K562 (cell line): Measurements from ENCODE around the gene CHD5. TPM values are rescaled to one million over a fixed set of nuclear protein-coding genes. Genes with fewer than 3 reads are reported as not detected.

Experiments
- ATAC-seq: fragments of 200-7000 bp; cut with Tn5 transposase; 3 replicates; pipeline ENCODE4 v1.9.1; 2020; ENCODE audit warnings: moderate library complexity
- BruUV-seq: library from RNA; stranded (reverse); fragments of 400-500 nt; replicated peaks from 2 replicates; lab custom pipeline; 2021; lab: Mats Ljungman, UMichigan
- CTCF ChIA-PET: fragments of 300-600 bp; formaldehyde crosslinking; extraction: SDS; loops from one replicate; lab custom pipeline; 2021; ENCODE audit warnings: low intra/inter-chr PET ratio; lab: Yijun Ruan, JAX
- POLR2A ChIA-PET: fragments of 300-600, 350-650 bp; sonication (Branson Sonifier 250); formaldehyde crosslinking; extraction: SDS; loops from one replicate; lab custom pipeline; 2021; ENCODE audit warnings: antibody characterized with exemption, inconsistent platforms; lab: Yijun Ruan, JAX
- DNase-seq, 4 experiments: peaks; one replicate each; pipeline versions ENCODE4 v3.0.0 to v3.0.0-alpha.2; 2011 to 2018; ENCODE audit warnings: low spot score in 3 of 4, mixed read lengths in 3 of 4; ENCODE audit errors: extremely low read depth in 1 of 4
- FAIRE-seq: peaks from 2 replicates; lab custom pipeline; 2011; peaks lifted over from hg19 to GRCh38; lab: Jason Lieb, UNC
- H2AFZ ChIP-seq: 2 replicates; pipeline ENCODE4 v1.6.0; 2011; ENCODE audit warnings: low read depth, low read length, control low read depth, inconsistent platforms
- H3K27ac ChIP-seq: fragments of 200-600 bp; 3 replicates; pipeline ENCODE4 v1.8.0; 2011; ENCODE audit warnings: low read depth, mild to moderate bottlenecking, control low read depth, inconsistent platforms, low read length, moderate library complexity, mixed read lengths; ENCODE audit errors: extremely low read depth
- H3K27me3 ChIP-seq, 2 experiments: fragments of 300-600 bp in 1 of 2; 2 replicates in 1 of 2; 3 replicates in 1 of 2; pipeline versions ENCODE4 v1.6.0 to v1.8.0; 2011; ENCODE audit warnings: inconsistent platforms in 2 of 2, low read length in 2 of 2, mild to moderate bottlenecking in 1 of 2, mixed read lengths in 1 of 2, moderate library complexity in 1 of 2; ENCODE audit not compliant: control insufficient read depth in 2 of 2, insufficient read depth in 2 of 2
- H3K36me3 ChIP-seq: fragments of 300-600 bp; 3 replicates; pipeline ENCODE4 v1.8.0; 2011; ENCODE audit warnings: mild to moderate bottlenecking, low read length, inconsistent platforms; ENCODE audit not compliant: control insufficient read depth, insufficient read depth
- H3K4me1 ChIP-seq, 2 experiments: fragments of 200-600 bp in 1 of 2; replicated peaks in 1 of 2; 2 replicates in 1 of 2; 3 replicates in 1 of 2; pipeline versions ENCODE4 v1.5.1 to v1.8.0; 2011; ENCODE audit warnings: inconsistent platforms in 2 of 2, low read length in 2 of 2, mild to moderate bottlenecking in 1 of 2, mixed read lengths in 1 of 2, moderate library complexity in 1 of 2; ENCODE audit not compliant: control insufficient read depth in 2 of 2, insufficient read depth in 2 of 2
- H3K4me2 ChIP-seq: 2 replicates; pipeline ENCODE4 v1.6.1; 2011; ENCODE audit warnings: low read length, control low read depth, inconsistent platforms, mixed read lengths; ENCODE audit not compliant: insufficient read depth
- H3K4me3 ChIP-seq: fragments of 200-600 bp; sonication (generic), shearing (Covaris generic); 2 replicates; pipeline ENCODE4 v1.5.1; 2016; ENCODE audit warnings: control low read depth, inconsistent platforms
- H3K79me2 ChIP-seq: fragments of 200-600 bp; 3 replicates; pipeline ENCODE4 v1.8.0; 2011; ENCODE audit warnings: low read length, inconsistent platforms; ENCODE audit not compliant: control insufficient read depth, insufficient read depth
- H3K9ac ChIP-seq, 2 experiments: 2 replicates each; pipeline versions ENCODE4 v1.6.0 to v1.6.1; 2011; ENCODE audit warnings: low read depth in 2 of 2, low read length in 2 of 2, control low read depth in 1 of 2, inconsistent platforms in 1 of 2, mild to moderate bottlenecking in 1 of 2, mixed read lengths in 1 of 2; ENCODE audit not compliant: insufficient read depth in 1 of 2
- H3K9me1 ChIP-seq: one replicate; pipeline ENCODE4 v1.6.0; 2011; ENCODE audit warnings: inconsistent platforms, mild to moderate bottlenecking, low read length, moderate library complexity; ENCODE audit not compliant: control insufficient read depth, insufficient read depth
- H3K9me3 ChIP-seq: replicated peaks from 2 replicates; pipeline ENCODE4 v1.5.1; 2011; ENCODE audit warnings: low read depth, low read length, inconsistent platforms; ENCODE audit not compliant: control insufficient read depth, insufficient read depth
- H4K20me1 ChIP-seq: replicated peaks from 2 replicates; pipeline ENCODE4 v1.6.1; 2011; ENCODE audit warnings: low read length, inconsistent platforms, mixed read lengths; ENCODE audit not compliant: control insufficient read depth, insufficient read depth
- ATF2 ChIP-seq: sonication (generic); formaldehyde crosslinking; IDR thresholded peaks from 2 replicates; pipeline ENCODE4 v1.8.1; 2022; ENCODE audit warnings: missing genetic modification reagents
- ELK1 ChIP-seq: sonication (generic); formaldehyde crosslinking; IDR thresholded peaks from 2 replicates; pipeline ENCODE4 v1.8.1; 2022; ENCODE audit warnings: missing genetic modification reagents
- EWSR1 ChIP-seq: fragments of 450-650 bp; IDR thresholded peaks from 2 replicates; pipeline ENCODE4 v1.6.1; 2018; ENCODE audit warnings: borderline replicate concordance, mild to moderate bottlenecking, low read depth, moderate library complexity; ENCODE audit not compliant: partially characterized antibody
- GTF2F1 ChIP-seq: IDR thresholded peaks from 2 replicates; pipeline ENCODE4 v1.6.1; 2011; ENCODE audit warnings: low read depth, low read length, improper control_type of control experiment
- HIVEP1 ChIP-seq: fragments of 250-450 bp; sonication (Bioruptor Pico); IDR thresholded peaks from 2 replicates; pipeline ENCODE4 v1.4.0; 2020; ENCODE audit warnings: mild to moderate bottlenecking
- NR0B1 ChIP-seq: fragments of 450-650 bp; IDR thresholded peaks from one replicate; pipeline ENCODE4 v1.6.1; 2018; ENCODE audit warnings: mild to moderate bottlenecking, moderate library complexity; ENCODE audit not compliant: partially characterized antibody
- RBM39 ChIP-seq: fragments of 200-400 bp; formaldehyde crosslinking; optimal IDR thresholded peaks from 2 replicates; pipeline ENCODE3; 2018; ENCODE audit warnings: low read depth, low read length
- ZBTB5 ChIP-seq: fragments of 450-650 bp; IDR thresholded peaks from 2 replicates; pipeline ENCODE4 v1.6.1; 2017; ENCODE audit warnings: antibody characterized with exemption
- ZNF175 ChIP-seq: fragments of 200-800 bp; sonication (Bioruptor generic); IDR thresholded peaks from 2 replicates; pipeline ENCODE4 v1.6.1; 2016; ENCODE audit warnings: low read depth, mild to moderate bottlenecking, missing genetic modification characterization, missing compliant biosample characterization
- ZNF76 ChIP-seq: fragments of 250-450 bp; sonication (Bioruptor Pico); IDR thresholded peaks from 2 replicates; pipeline ENCODE4 v1.4.0; 2020; ENCODE audit warnings: mild to moderate bottlenecking, moderate library complexity, borderline replicate concordance
- ZNF77 ChIP-seq: fragments of 250-450 bp; sonication (Bioruptor Pico); IDR thresholded peaks from 2 replicates; pipeline ENCODE4 v1.5.0; 2020
- WGBS: fragments of 100-300 bp; shearing (Covaris generic); methylation state at CpG from one replicate; pipeline ENCODE4 v1.1.6; 2016; ENCODE audit warnings: low coverage, mixed read lengths; ENCODE audit not compliant: insufficient coverage; ENCODE audit errors: missing lambda C conversion rate; 5-methylcytosine and 5-hydroxymethylcytosine counted together
- in situ Hi-C: fragments of 300-500 bp; cut with MboI; formaldehyde crosslinking; loops from 4 replicates; pipeline ENCODE4 v1.15.0; 2018; ENCODE audit warnings: inconsistent platforms, mixed read lengths
- intact Hi-C: fragments of 100-400 bp; cut with micrococcal nuclease; formaldehyde crosslinking; loops from 2 replicates; pipeline ENCODE4 v1.14.2; 2022
- polyA plus RNA-seq, 8 experiments: library from polyadenylated mRNA; depleted of rRNA in 4 of 8; stranded (reverse) in 5 of 8; unstranded in 3 of 8; fragments of >200 nt; fragmentation: Nextera tagmentation in 2 of 8; fragmentation: Illumina TruSeq in 1 of 8; extraction: Ambion mirVana in 2 of 8; extraction: Trizol in 1 of 8; gene quantifications; 2 replicates each; pipeline versions ENCODE4 v1.2.1 to v1.2.3, GENCODE V29; 2011 to 2014; ENCODE audit warnings: inconsistent platforms in 1 of 8, missing spikeins in 1 of 8
- total RNA-seq, 7 experiments: library from RNA; depleted of rRNA in 6 of 7; stranded (reverse); fragments of >200 nt in 6 of 7; fragmentation: Illumina TruSeq in 2 of 7; extraction: Trizol in 2 of 7; gene quantifications; 2 replicates each; pipeline versions ENCODE4 v1.2.1 to v1.2.3, GENCODE V29; 2011 to 2021; ENCODE audit warnings: low replicate concordance in 1 of 7

The CHD5 gene
- total and polyA plus RNA-seq, 9 of the 15 experiments (the other 6 are each of a cell fraction or from before 2014, with no cell fraction given), result 0.03 to 0.52 (median 0.11) TPM; not detected in 2

GRCh38 chr1:6166655-6167390 is 13.3 kb downstream of the CHD5 start (continued):
- TF ChIP-seq ZBTB5 (no peak), NR0B1 (no peak), RBM39 (no peak), ZNF77 (CRISPR knock-in tag) (no peak), ZNF76 (CRISPR knock-in tag) (no peak)

GRCh38 chr1:6166221-6166620 is 13.9 kb downstream of the CHD5 start:
- Histone ChIP-seq H3K27me3 (peaks cover 52 to 95% of the 10 kb centered on the region in 2 experiments), H3K36me3 (no peaks in the 10 kb centered on the region), H3K4me3 (no peak overlapping the region), H3K9me1 (peaks cover 3% of the 10 kb centered on the region), H3K27ac (no peak overlapping the region), H4K20me1 (peaks cover 63% of the 10 kb centered on the region), H3K4me2 (no peak overlapping the region), H3K9ac (no peak overlapping the region), H3K4me1 (peaks cover 0 to 17% of the 10 kb centered on the region in 2 experiments; a peak in 2 of 5 replicates), H3K79me2 (no peaks in the 10 kb centered on the region), H3K9me3 (no peaks in the 10 kb centered on the region), H2AFZ (no peak overlapping the region)
- DNase-seq (no peak), FAIRE-seq (no peak), ATAC-seq (no peak)
- ChIA-PET CTCF (no interaction called here), POLR2A (interaction anchor here (0.6 kb wide), 1 partner anchor 8 kb away, joined by 3 read pairs; no protein-coding TSS in a partner anchor)
- WGBS, result under 1% methylated on average over 10 of the region's 10 CpGs
- intact Hi-C loops, result no loop called here
- no TSS peak for BruUV-seq
- in situ Hi-C loops, result no loop called here
- TF ChIP-seq ATF2 (CRISPR knock-in tag), result no peak
- no peak for TF ChIP-seq HIVEP1 (CRISPR knock-in tag)
- TF ChIP-seq GTF2F1, result no peak
- TF ChIP-seq ZNF175 (CRISPR knock-in tag), result no peak
- no peak for TF ChIP-seq ELK1 (CRISPR knock-in tag)
- TF ChIP-seq EWSR1, result no peak
